ENCODE measurements around the gene C4orf50. TPM values are rescaled to one million over a fixed set of nuclear protein-coding genes. Genes with fewer than 3 reads are reported as not detected.

Gene C4orf50
- total RNA-seq, 1 donor from 2014 or later: 0.16 TPM

- Mint-ChIP-seq H3K36me3 (ENCODE audit: low read depth, unreplicated experiment) (no peaks in the 10 kb centered on the region), H3K9me3 (ENCODE audit: unreplicated experiment) (peaks cover 2% of the 10 kb centered on the region), H3K4me3 (ENCODE audit: unreplicated experiment) (no peak overlapping the region), H3K27ac (ENCODE audit: unreplicated experiment) (no peak overlapping the region), H3K4me1 (ENCODE audit: low read depth, unreplicated experiment) (no peaks in the 10 kb centered on the region), H3K27me3 (ENCODE audit: low read depth, unreplicated experiment) (peaks cover 26% of the 10 kb centered on the region)
- Histone ChIP-seq H4K20me1 (ENCODE audit: insufficient read depth, low read length) (no peaks in the 10 kb centered on the region), H3K9me3 (ENCODE audit: insufficient read depth, low read depth, low read length) (no peaks in the 10 kb centered on the region), H3K4me3 (ENCODE audit: insufficient read depth, low read depth, low read length) (no peak overlapping the region), H3K36me3 (ENCODE audit: insufficient read depth, low read length) (no peaks in the 10 kb centered on the region), H3K9ac (ENCODE audit: low read length) (no peak overlapping the region), H3K4me1 (ENCODE audit: insufficient read depth, low read length) (no peaks in the 10 kb centered on the region), H3K4me2 (ENCODE audit: low read length) (no peak overlapping the region), H3K27ac (ENCODE audit: low read depth, low read length) (no peak overlapping the region), H3K27me3 (ENCODE audit: insufficient read depth, low read length) (no peaks in the 10 kb centered on the region), H3K79me2 (ENCODE audit: insufficient read depth, low read length) (no peaks in the 10 kb centered on the region), H2AFZ (ENCODE audit: low read depth, low read length) (no peak overlapping the region)
- FAIRE-seq (no peak), DNase-seq (ENCODE audit: low read depth) (no peak)
- TF ChIP-seq, protein P1, sequence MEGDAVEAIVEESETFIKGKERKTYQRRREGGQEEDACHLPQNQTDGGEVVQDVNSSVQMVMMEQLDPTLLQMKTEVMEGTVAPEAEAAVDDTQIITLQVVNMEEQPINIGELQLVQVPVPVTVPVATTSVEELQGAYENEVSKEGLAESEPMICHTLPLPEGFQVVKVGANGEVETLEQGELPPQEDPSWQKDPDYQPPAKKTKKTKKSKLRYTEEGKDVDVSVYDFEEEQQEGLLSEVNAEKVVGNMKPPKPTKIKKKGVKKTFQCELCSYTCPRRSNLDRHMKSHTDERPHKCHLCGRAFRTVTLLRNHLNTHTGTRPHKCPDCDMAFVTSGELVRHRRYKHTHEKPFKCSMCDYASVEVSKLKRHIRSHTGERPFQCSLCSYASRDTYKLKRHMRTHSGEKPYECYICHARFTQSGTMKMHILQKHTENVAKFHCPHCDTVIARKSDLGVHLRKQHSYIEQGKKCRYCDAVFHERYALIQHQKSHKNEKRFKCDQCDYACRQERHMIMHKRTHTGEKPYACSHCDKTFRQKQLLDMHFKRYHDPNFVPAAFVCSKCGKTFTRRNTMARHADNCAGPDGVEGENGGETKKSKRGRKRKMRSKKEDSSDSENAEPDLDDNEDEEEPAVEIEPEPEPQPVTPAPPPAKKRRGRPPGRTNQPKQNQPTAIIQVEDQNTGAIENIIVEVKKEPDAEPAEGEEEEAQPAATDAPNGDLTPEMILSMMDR (IDR thresholded peaks at IDR 0.05; ENCODE audit: insufficient read depth, low read depth, low read length): no peak
- TF ChIP-seq EZH2 (IDR thresholded peaks at IDR 0.05; ENCODE audit: insufficient read depth, low read length): no peak
Measured at GRCh38 chr4:5989236-5990225, 28.7 kb downstream of the C4orf50 start.

GRCh38 chr4:5988086-5988845 is 30.0 kb downstream of the C4orf50 start:
- no peaks in the 10 kb centered on the region for H3K36me3 Mint-ChIP-seq (ENCODE audit: low read depth, unreplicated experiment)
- no peaks in the 10 kb centered on the region for H3K79me2 ChIP-seq (ENCODE audit: insufficient read depth, low read length)
- no peaks in the 10 kb centered on the region for H3K36me3 ChIP-seq (ENCODE audit: insufficient read depth, low read length)
- peaks cover 23% of the 10 kb centered on the region for H3K27me3 Mint-ChIP-seq (ENCODE audit: low read depth, unreplicated experiment)
- no peak overlapping the region for H3K4me2 ChIP-seq (ENCODE audit: low read length)
- no peak overlapping the region for H2AFZ ChIP-seq (ENCODE audit: low read depth, low read length)
- H3K27me3 ChIP-seq (ENCODE audit: insufficient read depth, low read length): no peaks in the 10 kb centered on the region
- DNase-seq (ENCODE audit: low read depth) (no peak), FAIRE-seq (no peak)
- no peak for TF ChIP-seq EZH2 (IDR thresholded peaks at IDR 0.05; ENCODE audit: insufficient read depth, low read length)
- TF ChIP-seq, protein P1 (IDR thresholded peaks at IDR 0.05; ENCODE audit: insufficient read depth, low read depth, low read length): no peak
- no peaks in the 10 kb centered on the region for H4K20me1 ChIP-seq (ENCODE audit: insufficient read depth, low read length)
- no peaks in the 10 kb centered on the region for H3K4me1 Mint-ChIP-seq (ENCODE audit: low read depth, unreplicated experiment)
- H3K4me3 ChIP-seq (ENCODE audit: insufficient read depth, low read depth, low read length): no peak overlapping the region
- no peaks in the 10 kb centered on the region for H3K9me3 ChIP-seq (ENCODE audit: insufficient read depth, low read depth, low read length)
- no peaks in the 10 kb centered on the region for H3K4me1 ChIP-seq (ENCODE audit: insufficient read depth, low read length)
- no peak overlapping the region for H3K27ac ChIP-seq (ENCODE audit: low read depth, low read length)
- H3K4me3 Mint-ChIP-seq (ENCODE audit: unreplicated experiment): no peak overlapping the region
- no peak overlapping the region for H3K27ac Mint-ChIP-seq (ENCODE audit: unreplicated experiment)
- peaks cover 8% of the 10 kb centered on the region for H3K9me3 Mint-ChIP-seq (ENCODE audit: unreplicated experiment)
- H3K9ac ChIP-seq (ENCODE audit: low read length): no peak overlapping the region

Measured in astrocyte (in vitro differentiated cells and primary cell).